OCI-LY1 (cell line): ENCODE data around the gene CST9L.

Source experiments
- EZH2 ChIP-seq: fragments of 200-600 bp; sonication (generic), shearing (Covaris generic); IDR thresholded peaks from 2 replicates; pipeline ENCODE4 v1.8.0; 2017; ENCODE audit warnings: borderline replicate concordance, mixed run types, mild to moderate bottlenecking, antibody characterized with exemption, low read length, moderate library complexity, mixed read lengths
- TF ChIP-seq, protein P1 (sequence below): fragments of 200-600 bp; sonication (generic), shearing (Covaris generic); IDR thresholded peaks from 2 replicates; pipeline ENCODE4 v1.5.1; 2017; ENCODE audit warnings: mild to moderate bottlenecking, antibody characterized with exemption, low read length, moderate library complexity, mixed read lengths

DNA sequence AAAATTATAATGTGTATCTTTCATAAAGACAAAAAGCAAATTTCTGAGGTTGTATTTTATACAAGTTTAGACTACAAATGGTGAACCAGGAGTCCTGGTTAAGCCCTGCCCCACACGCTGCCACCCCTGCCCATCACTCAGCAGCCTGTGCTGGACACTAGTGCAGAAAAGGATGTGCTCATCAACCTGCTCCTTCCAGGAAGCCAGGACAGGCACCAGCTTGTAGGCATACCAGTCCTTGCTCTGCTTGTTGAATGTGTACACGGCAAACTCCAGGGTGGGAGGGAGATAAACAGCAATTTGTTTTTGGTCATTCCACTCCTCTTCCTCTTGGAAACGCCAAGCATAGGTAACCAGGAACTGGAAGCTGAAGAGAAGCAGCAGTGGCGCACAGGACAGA is 18.1 kb downstream of the CST9L start:
- TF ChIP-seq, protein P1, sequence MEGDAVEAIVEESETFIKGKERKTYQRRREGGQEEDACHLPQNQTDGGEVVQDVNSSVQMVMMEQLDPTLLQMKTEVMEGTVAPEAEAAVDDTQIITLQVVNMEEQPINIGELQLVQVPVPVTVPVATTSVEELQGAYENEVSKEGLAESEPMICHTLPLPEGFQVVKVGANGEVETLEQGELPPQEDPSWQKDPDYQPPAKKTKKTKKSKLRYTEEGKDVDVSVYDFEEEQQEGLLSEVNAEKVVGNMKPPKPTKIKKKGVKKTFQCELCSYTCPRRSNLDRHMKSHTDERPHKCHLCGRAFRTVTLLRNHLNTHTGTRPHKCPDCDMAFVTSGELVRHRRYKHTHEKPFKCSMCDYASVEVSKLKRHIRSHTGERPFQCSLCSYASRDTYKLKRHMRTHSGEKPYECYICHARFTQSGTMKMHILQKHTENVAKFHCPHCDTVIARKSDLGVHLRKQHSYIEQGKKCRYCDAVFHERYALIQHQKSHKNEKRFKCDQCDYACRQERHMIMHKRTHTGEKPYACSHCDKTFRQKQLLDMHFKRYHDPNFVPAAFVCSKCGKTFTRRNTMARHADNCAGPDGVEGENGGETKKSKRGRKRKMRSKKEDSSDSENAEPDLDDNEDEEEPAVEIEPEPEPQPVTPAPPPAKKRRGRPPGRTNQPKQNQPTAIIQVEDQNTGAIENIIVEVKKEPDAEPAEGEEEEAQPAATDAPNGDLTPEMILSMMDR = no peak
- no peak for TF ChIP-seq EZH2
